ENCODE measurements around the gene MYO9A.
"Not testable (repeated sequence)": the region's sequence is repeated elsewhere in the genome, so short reads cannot be mapped to it uniquely, and the experiment has no call there.

Gene MYO9A

GRCh38 chr15:72086920-72087648 is 30.9 kb downstream of the MYO9A start:
- no peak for DNase-seq

- no peak for DNase-seq
Observed at GRCh38 chr15:72086010-72086697, 31.8 kb downstream of the MYO9A start.

GRCh38 chr15:72082176-72082575 is 35.8 kb downstream of the MYO9A start:
- DNase-seq = no peak

GRCh38 chr15:72078887-72079286 is 39.1 kb downstream of the MYO9A start:
- no peak for DNase-seq

- DNase-seq = no peak
Observed at GRCh38 chr15:72077950-72078349, 40.0 kb downstream of the MYO9A start.

DNA sequence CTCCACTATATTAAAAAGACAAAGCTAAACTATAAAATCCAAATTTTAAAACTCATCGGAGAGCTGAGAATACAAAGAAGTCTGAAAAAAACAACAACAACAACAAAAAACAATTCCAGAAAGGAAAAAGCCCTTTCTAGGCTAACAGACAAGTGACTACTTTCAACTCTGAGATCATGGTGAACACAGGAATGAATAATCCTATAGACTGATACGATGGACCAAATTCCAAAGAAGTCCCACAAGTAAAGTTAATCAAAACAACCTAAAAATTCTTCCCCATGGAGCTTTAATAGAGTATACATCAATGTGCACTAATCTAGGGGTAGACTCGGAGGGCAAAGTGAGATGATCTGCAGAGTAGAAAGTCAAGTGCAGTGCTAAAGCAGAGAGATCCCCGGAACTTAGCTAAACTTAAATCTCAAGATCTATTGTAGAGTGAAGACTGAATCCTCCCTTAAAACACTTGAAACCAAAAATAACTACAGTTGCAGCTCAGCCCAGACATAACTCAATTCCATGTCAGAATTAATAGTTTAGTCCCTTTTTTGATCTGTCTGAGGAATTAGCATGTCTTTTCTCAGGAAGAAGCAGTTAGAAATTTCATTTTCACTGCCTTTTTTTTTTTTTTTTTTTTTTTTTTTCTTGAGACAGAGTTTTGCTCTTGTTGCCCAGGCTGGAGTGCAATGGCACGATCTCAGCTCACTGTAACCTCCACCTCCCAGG is 43.5 kb downstream of the MYO9A start:
- no peak for DNase-seq

- not testable (repeated sequence) for DNase-seq
Observed at GRCh38 chr15:72071448-72071825, 46.5 kb downstream of the MYO9A start.

DNA sequence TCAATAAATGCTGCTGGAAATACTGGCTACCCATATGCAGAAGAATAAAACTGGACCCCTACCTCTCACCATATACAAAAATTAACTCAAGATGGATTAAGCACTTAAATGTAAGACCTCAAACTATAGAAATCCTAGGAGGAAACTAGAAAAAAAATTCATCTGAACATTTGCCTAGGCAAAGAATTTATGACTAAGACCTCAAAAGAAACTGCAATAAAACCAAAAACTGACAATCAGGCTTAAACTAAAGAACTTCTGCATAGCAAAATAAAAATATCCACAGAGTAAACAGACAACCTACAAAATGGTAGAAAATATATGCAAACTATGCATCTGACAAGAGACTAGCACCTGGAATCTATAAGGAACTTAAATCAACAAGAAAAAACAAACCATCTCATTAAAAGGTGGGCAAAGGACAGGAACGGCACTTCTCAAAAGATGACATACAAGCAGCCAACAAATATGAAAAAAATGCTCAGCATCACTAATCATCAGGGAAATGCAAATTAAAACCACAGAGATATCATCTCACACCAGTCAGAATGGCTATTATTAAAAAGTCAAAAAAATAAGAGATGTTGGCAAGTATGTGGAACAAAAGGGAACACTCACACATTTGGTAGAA is 47.0 kb downstream of the MYO9A start:
- no peak for DNase-seq

- DNase-seq = no peak
Observed at GRCh38 chr15:72068856-72069255, 49.1 kb downstream of the MYO9A start.

GRCh38 chr15:72065801-72066200 is 52.1 kb downstream of the MYO9A start:
- DNase-seq = no peak

DNA sequence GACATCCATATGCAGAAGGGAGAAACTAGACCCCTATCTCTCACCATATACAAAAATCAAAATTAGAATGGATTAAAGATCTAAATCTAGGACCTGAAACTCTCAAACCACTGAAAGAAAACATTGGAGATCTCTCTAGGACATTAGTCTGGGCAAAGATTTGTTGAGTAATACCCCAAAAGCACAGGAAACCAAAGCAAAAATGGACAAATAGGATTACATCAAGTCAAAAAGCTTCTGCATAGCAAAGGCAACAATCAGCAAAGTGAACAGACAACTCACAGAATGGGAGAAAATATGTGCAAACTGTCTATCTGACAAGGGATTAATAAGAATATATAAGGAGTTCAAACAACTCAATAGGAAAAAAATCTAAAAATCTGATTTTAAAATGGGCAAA is 54.8 kb downstream of the MYO9A start:
- no peak for DNase-seq

- DNase-seq = no peak
Observed at GRCh38 chr15:72062319-72062718, 55.6 kb downstream of the MYO9A start.

- DNase-seq = no peak
Observed at GRCh38 chr15:72060687-72061250, 57.2 kb downstream of the MYO9A start.

DNA sequence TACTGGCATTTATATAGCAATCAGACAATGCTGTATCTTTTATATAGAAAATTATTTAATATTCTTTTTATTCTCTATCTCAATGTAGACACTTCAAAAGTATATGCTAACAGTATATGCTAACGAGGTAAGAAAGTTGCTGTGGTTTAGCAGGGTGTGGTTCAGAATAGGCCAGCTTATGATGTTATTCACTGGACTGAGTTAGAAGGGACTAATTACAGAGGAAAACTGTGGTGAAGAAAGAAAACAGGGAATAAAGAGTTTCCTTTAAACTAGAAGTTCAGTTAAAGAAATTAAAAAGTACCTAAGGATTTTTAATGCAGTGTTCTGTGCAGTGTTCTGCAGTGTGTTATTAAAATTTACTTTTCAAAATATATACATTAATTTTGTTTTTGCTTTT is 59.4 kb downstream of the MYO9A start:
- DNase-seq = no peak

GRCh38 chr15:72057548-72058091 is 60.3 kb downstream of the MYO9A start:
- no peak for DNase-seq

DNA sequence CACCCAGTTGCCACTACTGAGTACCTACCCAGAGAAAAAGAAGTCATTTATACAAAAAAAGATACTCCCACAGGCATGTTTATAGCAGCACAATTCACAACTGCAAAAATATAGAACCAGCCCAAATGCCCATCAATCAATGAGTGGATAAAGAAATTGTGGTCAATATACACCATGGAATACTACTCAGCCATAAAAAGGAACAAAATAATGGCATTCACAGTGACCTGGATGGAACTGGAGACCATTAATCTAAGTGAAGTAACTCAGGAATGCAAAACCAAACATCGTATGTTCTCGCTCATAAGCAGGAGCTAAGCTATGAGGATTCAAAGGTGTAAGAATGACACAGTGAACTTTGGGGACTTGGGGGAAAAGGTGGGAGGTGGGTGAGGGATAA is 61.7 kb downstream of the MYO9A start:
- DNase-seq = not testable (repeated sequence)

GRCh38 chr15:72053297-72053696 is 64.7 kb downstream of the MYO9A start:
- DNase-seq = not testable (repeated sequence)

GRCh38 chr15:72050700-72051099 is 67.2 kb downstream of the MYO9A start:
- DNase-seq = no peak

DNA sequence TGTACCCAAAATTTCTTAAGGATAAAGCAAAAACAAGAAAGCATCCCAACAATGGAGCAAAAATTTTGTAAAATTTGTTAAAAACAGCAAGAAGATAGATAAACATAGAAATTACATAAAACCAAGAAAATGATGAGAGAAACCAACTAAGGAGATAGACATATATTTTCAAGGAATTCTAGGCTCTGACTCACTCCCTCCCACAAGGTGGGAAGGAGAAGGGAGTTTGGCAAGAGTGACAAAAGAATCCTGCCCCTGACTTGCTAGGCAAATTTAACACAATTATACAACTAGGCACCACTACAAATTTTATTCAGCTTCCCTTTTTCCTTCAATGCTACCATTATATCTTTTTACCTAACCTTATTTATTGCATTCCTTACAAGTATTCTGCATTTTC is 70.9 kb downstream of the MYO9A start:
- no peak for DNase-seq

DNA sequence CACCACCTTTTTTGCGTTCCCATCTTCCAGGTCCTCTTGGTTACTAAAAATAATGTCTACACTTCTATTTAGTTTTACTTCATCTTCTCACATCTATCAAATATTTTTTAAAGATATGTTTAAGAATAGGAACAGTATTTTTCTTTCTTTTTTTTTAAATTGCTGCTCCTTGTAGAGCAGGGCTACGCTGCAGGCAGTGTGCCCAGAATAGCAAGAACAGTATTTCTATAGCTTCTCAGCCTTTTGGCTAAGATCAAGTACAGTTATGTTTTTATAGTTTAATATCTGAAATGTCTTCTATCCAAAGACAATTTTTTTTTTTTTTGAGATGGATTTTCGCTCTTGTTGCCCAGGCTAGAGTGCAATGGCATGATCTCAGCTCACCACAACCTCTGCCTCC is 73.0 kb downstream of the MYO9A start:
- no peak for DNase-seq

GRCh38 chr15:72042865-72043264 is 75.1 kb downstream of the MYO9A start:
- DNase-seq = no peak

DNA sequence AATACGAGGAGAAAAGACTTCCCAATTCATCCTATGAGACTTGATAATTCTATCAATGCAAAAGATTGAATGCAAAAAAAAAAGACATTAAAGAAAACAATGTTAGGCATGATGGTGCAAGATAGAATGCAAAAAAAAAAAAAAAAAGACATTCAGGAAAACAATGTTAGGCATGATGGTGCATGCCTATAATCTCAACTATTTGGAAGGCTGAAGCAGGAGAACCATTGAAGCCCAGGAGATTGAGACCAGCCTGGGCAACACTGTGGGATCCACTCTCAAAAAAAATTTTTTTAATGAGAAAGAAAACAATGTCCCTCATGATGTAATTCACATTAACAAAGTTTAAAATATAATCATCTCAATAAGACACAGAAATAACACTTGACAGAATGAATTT is 75.9 kb downstream of the MYO9A start:
- DNase-seq = no peak

GRCh38 chr15:72037321-72037720 is 80.6 kb downstream of the MYO9A start:
- DNase-seq = no peak

Data from activated CD8-positive, alpha-beta memory T cell treated with anti-CD3 and anti-CD28 coated beads, Interleukin-2, amount 50 U/mL, for 4 hours (primary cell).